ENCODE measurements around the gene SIRPA. TPM values are rescaled to one million over a fixed set of nuclear protein-coding genes. Genes with fewer than 3 reads are reported as not detected.
A peak's percentile ranks its signal among the peaks of the same experiment; 100 is the strongest.

Gene SIRPA
- total RNA-seq, 1 experiment from 2014 or later: 8.9 TPM

GRCh38 chr20:1862663-1863053 lies 32.5 kb upstream of the SIRPA start (continued):
- TF ChIP-seq FOXP4 (CRISPR knock-in tag; IDR thresholded peaks at IDR 0.05) (no peak), ZNF317 (CRISPR knock-in tag; IDR thresholded peaks at IDR 0.05; ENCODE audit: borderline replicate concordance, low read depth) (no peak), NFATC4 (CRISPR knock-in tag; IDR thresholded peaks at IDR 0.05) (no peak)

DNA sequence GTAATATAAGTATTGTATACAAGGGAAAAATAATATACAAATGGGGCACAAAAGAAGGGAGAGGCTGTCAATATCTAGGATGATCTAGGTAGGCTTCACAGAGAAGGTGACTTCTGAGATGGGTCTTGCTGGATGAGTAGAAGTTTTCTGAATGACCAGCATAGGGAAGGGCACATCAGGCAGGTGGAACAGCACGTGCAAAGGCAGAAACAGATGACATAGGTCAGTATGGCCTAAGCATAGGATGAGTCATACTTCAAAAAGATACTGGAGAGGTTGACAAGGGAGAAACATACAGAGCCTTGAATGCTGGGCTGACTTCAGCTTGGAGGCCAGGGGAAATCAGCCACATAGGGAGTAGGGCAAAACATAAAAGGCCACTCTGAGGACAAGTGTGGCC lies 31.9 kb upstream of the SIRPA start:
- Mint-ChIP-seq H3K9me3 (no peaks in the 10 kb centered on the region), H3K4me3 (no peak overlapping the region), H3K4me1 (peaks cover 17% of the 10 kb centered on the region), H3K27ac (no peak overlapping the region), H3K36me3 (no peaks in the 10 kb centered on the region), H3K27me3 (ENCODE audit: low read depth) (no peaks in the 10 kb centered on the region)
- ChIA-PET POLR2A (no interaction called here), CTCF (no interaction called here)
- TF ChIP-seq E2F1 (CRISPR knock-in tag; IDR thresholded peaks at IDR 0.05): no peak
- DNase-seq (ENCODE audit: low spot score): no peak
- ATAC-seq: no peak

GRCh38 chr20:1866834-1867233 lies 28.4 kb upstream of the SIRPA start:
- no peak overlapping the region for H3K27ac Mint-ChIP-seq
- no peak for TF ChIP-seq CDX4 (CRISPR knock-in tag; IDR thresholded peaks at IDR 0.05; ENCODE audit: borderline replicate concordance)
- no peak for TF ChIP-seq CBFB (CRISPR knock-in tag; IDR thresholded peaks at IDR 0.05; ENCODE audit: low read depth)
- TF ChIP-seq, protein P1, sequence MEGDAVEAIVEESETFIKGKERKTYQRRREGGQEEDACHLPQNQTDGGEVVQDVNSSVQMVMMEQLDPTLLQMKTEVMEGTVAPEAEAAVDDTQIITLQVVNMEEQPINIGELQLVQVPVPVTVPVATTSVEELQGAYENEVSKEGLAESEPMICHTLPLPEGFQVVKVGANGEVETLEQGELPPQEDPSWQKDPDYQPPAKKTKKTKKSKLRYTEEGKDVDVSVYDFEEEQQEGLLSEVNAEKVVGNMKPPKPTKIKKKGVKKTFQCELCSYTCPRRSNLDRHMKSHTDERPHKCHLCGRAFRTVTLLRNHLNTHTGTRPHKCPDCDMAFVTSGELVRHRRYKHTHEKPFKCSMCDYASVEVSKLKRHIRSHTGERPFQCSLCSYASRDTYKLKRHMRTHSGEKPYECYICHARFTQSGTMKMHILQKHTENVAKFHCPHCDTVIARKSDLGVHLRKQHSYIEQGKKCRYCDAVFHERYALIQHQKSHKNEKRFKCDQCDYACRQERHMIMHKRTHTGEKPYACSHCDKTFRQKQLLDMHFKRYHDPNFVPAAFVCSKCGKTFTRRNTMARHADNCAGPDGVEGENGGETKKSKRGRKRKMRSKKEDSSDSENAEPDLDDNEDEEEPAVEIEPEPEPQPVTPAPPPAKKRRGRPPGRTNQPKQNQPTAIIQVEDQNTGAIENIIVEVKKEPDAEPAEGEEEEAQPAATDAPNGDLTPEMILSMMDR (IDR thresholded peaks at IDR 0.05): no peak
- no peak for TF ChIP-seq ZBTB21 (CRISPR knock-in tag; IDR thresholded peaks at IDR 0.05; ENCODE audit: borderline replicate concordance)
- TF ChIP-seq ZNF532 (CRISPR knock-in tag; IDR thresholded peaks at IDR 0.05; ENCODE audit: borderline replicate concordance): no peak
- no peak for TF ChIP-seq ZNF121 (CRISPR knock-in tag; IDR thresholded peaks at IDR 0.05)
- TF ChIP-seq ZSCAN18 (CRISPR knock-in tag; IDR thresholded peaks at IDR 0.05): no peak
- TF ChIP-seq, protein P2, sequence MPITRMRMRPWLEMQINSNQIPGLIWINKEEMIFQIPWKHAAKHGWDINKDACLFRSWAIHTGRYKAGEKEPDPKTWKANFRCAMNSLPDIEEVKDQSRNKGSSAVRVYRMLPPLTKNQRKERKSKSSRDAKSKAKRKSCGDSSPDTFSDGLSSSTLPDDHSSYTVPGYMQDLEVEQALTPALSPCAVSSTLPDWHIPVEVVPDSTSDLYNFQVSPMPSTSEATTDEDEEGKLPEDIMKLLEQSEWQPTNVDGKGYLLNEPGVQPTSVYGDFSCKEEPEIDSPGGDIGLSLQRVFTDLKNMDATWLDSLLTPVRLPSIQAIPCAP (CRISPR knock-in tag; IDR thresholded peaks at IDR 0.05): no peak
- TF ChIP-seq ZNF671 (CRISPR knock-in tag; IDR thresholded peaks at IDR 0.05): no peak
- no peak for TF ChIP-seq ATF6 (CRISPR knock-in tag; IDR thresholded peaks at IDR 0.05)
- no peak for TF ChIP-seq GABPB1 (CRISPR knock-in tag; IDR thresholded peaks at IDR 0.05)
- no peak for TF ChIP-seq ESRRA (CRISPR knock-in tag; IDR thresholded peaks at IDR 0.05; ENCODE audit: borderline replicate concordance)
- TF ChIP-seq E2F4 (CRISPR knock-in tag; IDR thresholded peaks at IDR 0.05; ENCODE audit: borderline replicate concordance, low read depth): no peak
- no peak for TF ChIP-seq HMGA2 (CRISPR knock-in tag; IDR thresholded peaks at IDR 0.05)

More at GRCh38 chr20:1866834-1867233, 28.4 kb upstream of the SIRPA start:
- POLR2A ChIA-PET: no interaction called here
- DNase-seq (ENCODE audit: low spot score) (no peak), ATAC-seq (peak; percentile 57)
- no peaks in the 10 kb centered on the region for H3K27me3 Mint-ChIP-seq (ENCODE audit: low read depth)
- H3K9me3 Mint-ChIP-seq: no peaks in the 10 kb centered on the region
- peaks cover 13% of the 10 kb centered on the region for H3K4me1 Mint-ChIP-seq
- H3K36me3 Mint-ChIP-seq: no peaks in the 10 kb centered on the region
- CTCF ChIA-PET: interaction anchor here (1.0 to 1.7 kb wide), 4 partner anchors 9 to 90 kb away, joined by 4 to 7 read pairs (median 5); no protein-coding TSS in a partner anchor
- no peak overlapping the region for H3K4me3 Mint-ChIP-seq
